Mesothelial cell of epicardium (in vitro differentiated cells): ENCODE measurements around the gene FLAD1. TPM values are rescaled to one million over a fixed set of nuclear protein-coding genes. Genes with fewer than 3 reads are reported as not detected.

Experiments used
- DNase-seq, 2 experiments: peaks; one replicate each; pipeline ENCODE4 v3.0.0; 2021; ENCODE audit warnings: low spot score in 2 of 2; ENCODE audit not compliant: unreplicated experiment in 2 of 2
- H3K27ac Mint-ChIP-seq: 2 replicates; pipeline ENCODE4 v1.8.0; 2021; ENCODE audit warnings: mixed read lengths
- H3K27me3 Mint-ChIP-seq: 2 replicates; pipeline ENCODE4 v1.8.0; 2021; ENCODE audit warnings: low read depth, mixed read lengths
- H3K36me3 Mint-ChIP-seq: 2 replicates; pipeline ENCODE4 v1.8.0; 2021; ENCODE audit warnings: mixed read lengths
- H3K4me1 Mint-ChIP-seq: 2 replicates; pipeline ENCODE4 v1.8.0; 2021; ENCODE audit warnings: mixed read lengths
- H3K4me3 Mint-ChIP-seq: 2 replicates; pipeline ENCODE4 v1.8.0; 2021; ENCODE audit warnings: mild to moderate bottlenecking, moderate library complexity, mixed read lengths
- H3K9me3 Mint-ChIP-seq: 2 replicates; pipeline ENCODE4 v1.8.0; 2021; ENCODE audit warnings: mixed read lengths
- total RNA-seq: library from RNA; stranded (reverse); gene quantifications from 3 replicates; pipeline ENCODE4 v1.2.1, GENCODE V29; 2021
- TF ChIP-seq, protein P1 (sequence below): fragments of 200-600 bp; sonication (generic); IDR thresholded peaks from one replicate; pipeline ENCODE4 v1.5.0; 2021; ENCODE audit warnings: antibody characterized with exemption; ENCODE audit not compliant: unreplicated experiment

The FLAD1 gene
- total RNA-seq, 1 donor from 2014 or later: 48.3 TPM

GRCh38 chr1:154958036-154958435 lies 25.1 kb upstream of the FLAD1 start:
- TF ChIP-seq, protein P1, sequence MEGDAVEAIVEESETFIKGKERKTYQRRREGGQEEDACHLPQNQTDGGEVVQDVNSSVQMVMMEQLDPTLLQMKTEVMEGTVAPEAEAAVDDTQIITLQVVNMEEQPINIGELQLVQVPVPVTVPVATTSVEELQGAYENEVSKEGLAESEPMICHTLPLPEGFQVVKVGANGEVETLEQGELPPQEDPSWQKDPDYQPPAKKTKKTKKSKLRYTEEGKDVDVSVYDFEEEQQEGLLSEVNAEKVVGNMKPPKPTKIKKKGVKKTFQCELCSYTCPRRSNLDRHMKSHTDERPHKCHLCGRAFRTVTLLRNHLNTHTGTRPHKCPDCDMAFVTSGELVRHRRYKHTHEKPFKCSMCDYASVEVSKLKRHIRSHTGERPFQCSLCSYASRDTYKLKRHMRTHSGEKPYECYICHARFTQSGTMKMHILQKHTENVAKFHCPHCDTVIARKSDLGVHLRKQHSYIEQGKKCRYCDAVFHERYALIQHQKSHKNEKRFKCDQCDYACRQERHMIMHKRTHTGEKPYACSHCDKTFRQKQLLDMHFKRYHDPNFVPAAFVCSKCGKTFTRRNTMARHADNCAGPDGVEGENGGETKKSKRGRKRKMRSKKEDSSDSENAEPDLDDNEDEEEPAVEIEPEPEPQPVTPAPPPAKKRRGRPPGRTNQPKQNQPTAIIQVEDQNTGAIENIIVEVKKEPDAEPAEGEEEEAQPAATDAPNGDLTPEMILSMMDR: no peak
- Mint-ChIP-seq H3K36me3 (no peaks in the 10 kb centered on the region), H3K4me1 (peaks cover 64% of the 10 kb centered on the region), H3K9me3 (no peaks in the 10 kb centered on the region), H3K27me3 (no peaks in the 10 kb centered on the region), H3K27ac (peak overlapping the region; percentile 97), H3K4me3 (no peak overlapping the region)
- no peak for DNase-seq

DNA sequence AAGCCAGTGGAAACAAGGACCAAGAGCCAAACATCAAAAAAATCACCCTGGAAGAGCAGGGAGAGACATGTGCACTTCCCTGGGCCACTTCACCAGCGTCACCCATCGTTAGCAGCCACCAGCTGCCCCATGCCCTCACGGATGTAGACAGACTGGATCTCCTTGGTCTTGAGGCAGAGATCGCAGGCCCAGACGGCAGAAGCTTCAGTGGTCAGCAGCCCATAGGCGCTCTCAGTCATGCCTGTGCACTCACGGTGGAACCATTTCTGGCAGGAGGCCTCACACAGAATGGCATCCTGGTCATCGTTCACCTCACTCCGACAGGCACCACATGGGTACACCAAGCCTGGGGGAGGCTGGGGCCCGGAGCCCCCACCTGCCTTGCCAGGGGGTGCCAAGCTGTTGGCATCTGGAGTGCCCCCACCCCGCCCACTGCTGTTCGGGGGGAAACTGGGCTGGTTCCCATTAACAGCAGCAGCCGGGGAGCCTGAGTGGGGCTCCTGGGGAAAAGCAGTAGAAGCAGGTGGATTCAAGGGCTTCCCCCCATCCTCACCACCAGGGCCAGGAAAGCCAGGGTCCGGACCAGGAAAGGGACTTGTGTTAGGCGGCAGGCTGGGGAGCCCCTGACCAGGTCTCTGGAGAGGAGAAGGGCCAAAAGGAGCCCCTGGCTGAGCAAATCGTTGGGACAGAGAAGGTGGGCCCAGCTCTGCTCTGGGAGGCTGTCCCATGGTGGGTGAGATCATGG lies 24.3 kb upstream of the FLAD1 start:
- Mint-ChIP-seq H3K27ac (peak overlapping the region; percentile 66), H3K27me3 (no peaks in the 10 kb centered on the region), H3K9me3 (no peaks in the 10 kb centered on the region), H3K4me3 (no peak overlapping the region), H3K36me3 (peaks cover 2% of the 10 kb centered on the region), H3K4me1 (peaks cover 65% of the 10 kb centered on the region)
- TF ChIP-seq, protein P1: no peak
- DNase-seq: no peak

GRCh38 chr1:154959426-154959780 lies 23.7 kb upstream of the FLAD1 start:
- H3K4me1 Mint-ChIP-seq: peaks cover 62% of the 10 kb centered on the region

GRCh38 chr1:154960446-154961136 lies 22.6 kb upstream of the FLAD1 start:
- TF ChIP-seq, protein P1: no peak
- H3K27me3 Mint-ChIP-seq: no peaks in the 10 kb centered on the region
- peaks cover 6% of the 10 kb centered on the region for H3K36me3 Mint-ChIP-seq
- DNase-seq: no peak
- no peaks in the 10 kb centered on the region for H3K9me3 Mint-ChIP-seq
- H3K4me1 Mint-ChIP-seq: peaks cover 50% of the 10 kb centered on the region
- H3K4me3 Mint-ChIP-seq: peak overlapping the region; percentile 81
- H3K27ac Mint-ChIP-seq: peak overlapping the region; percentile 96

More at GRCh38 chr1:154959426-154959780, 23.7 kb upstream of the FLAD1 start:
- no peak overlapping the region for H3K4me3 Mint-ChIP-seq
- no peaks in the 10 kb centered on the region for H3K27me3 Mint-ChIP-seq
- DNase-seq: no peak
- TF ChIP-seq, protein P1: no peak
- peaks cover 4% of the 10 kb centered on the region for H3K36me3 Mint-ChIP-seq
- H3K27ac Mint-ChIP-seq: peak overlapping the region; percentile 50
- H3K9me3 Mint-ChIP-seq: no peaks in the 10 kb centered on the region

DNA sequence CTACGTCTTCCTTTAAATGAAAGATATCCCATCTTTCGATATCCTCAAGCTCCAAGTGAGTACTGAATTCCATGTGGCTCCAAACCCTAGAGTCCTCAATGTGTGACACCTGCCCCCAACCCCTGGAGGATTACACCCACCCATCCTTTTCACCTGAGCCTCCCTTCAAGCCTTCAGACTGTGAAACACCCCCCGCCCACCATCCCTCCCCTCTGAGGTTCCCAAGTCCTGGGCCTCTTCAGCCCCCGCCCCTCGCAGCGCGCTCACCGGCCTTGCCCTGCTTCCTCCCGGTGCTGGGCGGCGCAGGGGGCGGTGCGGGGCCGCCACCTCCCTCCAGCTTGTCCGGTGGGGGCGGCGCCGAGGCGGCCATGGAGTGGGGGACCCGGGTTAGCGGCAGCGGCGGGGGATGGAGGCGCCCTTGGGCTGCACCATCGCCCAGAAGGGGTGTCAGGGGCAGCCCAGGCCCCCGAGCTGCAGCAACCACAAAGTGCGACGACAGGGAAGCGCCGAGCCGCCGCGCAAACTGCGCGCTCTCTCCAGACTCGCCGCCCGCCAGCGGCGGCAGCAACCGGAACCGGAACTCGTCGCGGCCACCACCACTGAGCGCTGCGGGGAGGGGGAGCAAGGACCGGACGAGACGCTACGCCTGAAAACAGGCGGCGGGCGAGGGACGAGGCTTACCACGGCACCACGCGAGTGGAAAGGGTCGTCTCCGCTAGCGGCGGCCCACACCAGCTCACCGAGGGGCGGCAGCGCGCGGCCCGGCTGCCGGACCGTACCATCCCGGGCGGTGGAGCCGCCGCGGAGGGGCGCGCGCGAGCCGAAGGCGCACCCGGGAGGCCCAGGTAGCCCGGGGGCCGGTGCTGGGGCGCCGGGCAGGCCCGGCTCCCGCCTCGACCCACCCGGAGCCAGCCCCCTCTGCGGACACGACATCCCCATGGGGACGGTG lies 21.7 kb upstream of the FLAD1 start, which contains the start of gene PYGO2:
PYGO2 (minus strand) TSS at position 576 of the 949 bp plus-strand sequence; CDS start at position 370, 206 bp downstream.
- Mint-ChIP-seq H3K27ac (peak within 1 kb of the TSS; percentile 96), H3K9me3 (no peaks in the 10 kb centered on the region), H3K4me1 (peaks cover 41% of the 10 kb centered on the region), H3K27me3 (no peaks in the 10 kb centered on the region), H3K36me3 (peaks cover 8% of the 10 kb centered on the region), H3K4me3 (peak within 1 kb of the TSS; percentile 85)
- peak; percentile 62 to 80 for DNase-seq
- TF ChIP-seq, protein P1: peak; percentile 51
